Activated CD4-positive, CD25-positive, alpha-beta regulatory T cell (primary cell): Measurements from ENCODE around the gene ZNF416.

Experiments used
- DNase-seq, 4 experiments: peaks; one replicate each; lab custom pipeline; 2025; lab: John Stamatoyannopoulos, UW

The ZNF416 gene

DNA sequence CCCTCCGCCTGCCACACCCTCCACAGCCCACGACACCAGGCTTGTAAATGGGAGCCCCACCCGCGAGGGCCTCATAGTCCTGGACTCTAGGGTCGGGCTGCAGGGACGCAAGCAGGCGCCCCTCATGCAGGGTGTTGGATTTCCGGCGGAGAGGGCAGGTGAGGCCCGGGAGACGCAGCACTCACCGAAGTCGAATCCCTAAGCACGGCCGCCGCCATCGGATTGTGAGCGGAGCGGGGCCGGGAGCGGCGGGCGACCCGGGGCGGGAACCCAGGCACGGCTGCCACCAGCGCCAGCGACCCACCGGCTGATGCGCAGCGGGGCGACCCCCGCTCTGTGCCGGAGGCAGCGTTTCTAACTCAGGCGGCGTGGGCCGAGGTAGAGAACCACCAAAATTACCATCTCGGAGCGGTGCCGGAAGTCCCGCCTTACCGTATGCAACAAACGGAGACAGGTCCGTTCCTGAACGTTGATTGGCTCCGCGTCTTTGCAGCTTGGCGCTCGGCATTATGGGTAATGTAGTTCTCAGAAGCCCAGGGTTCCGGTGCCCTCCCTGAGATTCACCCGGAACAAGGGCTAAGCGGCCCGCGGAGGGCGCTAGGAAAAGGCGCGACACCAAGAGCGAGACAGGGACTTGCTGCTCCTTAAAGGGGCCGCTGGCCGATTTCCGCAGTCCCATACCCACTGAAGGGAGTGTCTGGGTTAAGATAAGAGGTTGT is at the start of gene ZNF416:
Gene ZNF416, minus strand, starts transcription at position 425 of the 719 bp plus-strand sequence. Its CDS starts 207 bp downstream, at position 218.
- DNase-seq: peak; percentile 85 to 91 (median 88)

DNA sequence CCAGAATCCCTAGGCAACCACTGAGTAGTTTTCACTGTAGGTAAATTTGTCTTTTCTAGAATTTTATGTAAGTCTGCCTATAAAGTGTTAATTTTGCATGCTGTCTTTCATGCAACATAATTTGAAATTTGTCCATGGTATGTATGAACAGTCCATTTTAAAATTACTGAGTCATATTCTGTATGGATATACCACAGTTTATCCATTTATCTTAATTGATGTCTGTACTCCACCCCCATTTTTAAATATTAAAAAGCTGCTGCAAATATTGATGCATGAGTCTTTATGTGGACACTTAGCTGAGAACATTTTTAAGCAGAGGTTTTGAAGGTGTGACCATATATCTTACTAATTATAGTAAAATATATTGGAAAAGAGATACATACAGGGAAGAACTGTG is 44.4 kb upstream of the ZNF416 start:
- no peak for DNase-seq

DNA sequence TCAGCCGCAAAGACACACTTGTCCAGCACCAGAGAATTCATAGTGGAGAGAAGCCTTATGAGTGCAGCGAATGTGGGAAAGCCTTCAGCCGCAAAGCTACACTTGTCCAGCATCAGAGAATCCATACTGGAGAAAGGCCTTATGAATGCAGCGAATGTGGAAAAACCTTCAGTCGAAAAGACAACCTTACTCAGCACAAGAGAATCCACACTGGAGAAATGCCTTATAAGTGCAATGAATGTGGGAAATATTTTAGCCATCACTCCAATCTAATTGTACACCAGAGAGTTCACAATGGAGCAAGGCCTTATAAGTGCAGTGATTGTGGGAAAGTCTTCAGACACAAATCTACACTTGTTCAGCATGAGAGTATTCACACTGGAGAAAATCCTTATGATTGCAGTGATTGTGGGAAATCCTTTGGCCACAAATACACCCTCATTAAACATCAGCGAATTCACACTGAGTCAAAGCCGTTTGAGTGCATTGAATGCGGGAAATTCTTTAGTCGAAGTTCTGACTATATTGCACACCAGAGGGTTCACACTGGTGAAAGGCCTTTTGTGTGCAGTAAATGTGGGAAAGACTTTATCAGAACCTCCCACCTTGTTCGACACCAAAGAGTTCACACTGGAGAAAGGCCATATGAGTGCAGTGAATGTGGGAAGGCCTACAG is 42.1 kb upstream of the ZNF416 start:
- no peak for DNase-seq

DNA sequence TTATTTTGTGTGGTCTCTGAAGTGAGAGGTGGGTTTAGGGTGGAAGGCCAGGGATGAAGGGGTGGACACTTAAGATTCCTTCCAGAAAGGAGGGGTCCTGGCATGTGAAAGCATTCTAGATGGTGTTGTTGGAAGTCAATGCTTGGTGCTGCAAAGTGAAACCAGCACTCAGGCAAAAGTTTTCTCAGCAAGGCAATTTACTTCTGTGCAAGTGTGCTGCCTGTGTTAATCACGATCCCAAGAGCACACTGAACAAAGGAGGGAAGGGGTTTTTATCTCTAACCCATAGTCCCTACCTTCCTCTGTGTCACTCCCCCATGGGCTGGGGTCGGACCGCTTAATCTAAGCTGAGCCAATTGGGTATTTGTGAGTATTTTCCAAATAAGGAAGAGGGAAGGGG is 36.6 kb upstream of the ZNF416 start:
- no peak for DNase-seq

DNA sequence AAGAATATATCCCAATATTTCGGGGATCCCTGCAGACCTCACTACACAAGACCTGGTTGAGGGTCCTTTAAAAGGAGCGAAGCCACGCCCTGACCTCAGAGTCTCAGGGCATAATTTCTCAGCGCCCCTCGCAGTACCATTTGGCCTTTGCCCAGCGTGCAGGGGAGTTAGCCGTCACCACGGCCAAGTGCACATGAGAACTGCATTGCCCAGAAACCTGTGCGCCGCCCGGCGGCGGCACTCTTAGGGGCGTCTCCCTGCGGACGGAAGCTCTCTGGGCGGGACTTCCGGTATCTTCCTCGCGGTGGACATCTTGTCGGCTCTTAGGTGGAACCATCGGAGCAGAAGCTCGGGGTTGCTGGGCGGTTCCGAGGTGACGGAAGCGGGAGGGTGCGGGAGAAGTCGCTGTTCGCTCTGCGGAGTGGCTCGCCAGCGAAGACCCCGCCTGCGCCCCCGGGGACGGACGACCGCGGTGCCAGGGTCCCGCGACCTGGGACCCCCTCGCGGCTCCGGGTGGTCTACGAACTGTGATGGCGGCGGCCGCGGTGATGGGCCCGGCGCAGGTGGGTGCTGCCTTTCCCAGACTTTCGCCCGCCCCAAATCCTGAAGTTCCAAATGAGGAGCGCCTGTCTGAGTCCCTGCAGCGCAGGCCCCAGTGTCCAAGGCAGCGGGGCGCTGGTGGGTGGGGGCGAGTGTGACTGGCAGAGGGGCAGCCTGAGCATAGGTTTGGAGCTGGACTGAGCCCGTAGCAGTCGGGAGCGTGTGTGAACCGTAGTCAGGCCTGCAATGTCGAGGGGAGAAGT is 35.4 kb upstream of the ZNF416 start, which contains the start of gene ZNF134:
Gene ZNF134, plus strand, starts transcription at position 302 of the 803 bp plus-strand sequence. CDS start 5,227 bp downstream, outside the sequence.
- peak; percentile 74 to 86 (median 82) for DNase-seq

DNA sequence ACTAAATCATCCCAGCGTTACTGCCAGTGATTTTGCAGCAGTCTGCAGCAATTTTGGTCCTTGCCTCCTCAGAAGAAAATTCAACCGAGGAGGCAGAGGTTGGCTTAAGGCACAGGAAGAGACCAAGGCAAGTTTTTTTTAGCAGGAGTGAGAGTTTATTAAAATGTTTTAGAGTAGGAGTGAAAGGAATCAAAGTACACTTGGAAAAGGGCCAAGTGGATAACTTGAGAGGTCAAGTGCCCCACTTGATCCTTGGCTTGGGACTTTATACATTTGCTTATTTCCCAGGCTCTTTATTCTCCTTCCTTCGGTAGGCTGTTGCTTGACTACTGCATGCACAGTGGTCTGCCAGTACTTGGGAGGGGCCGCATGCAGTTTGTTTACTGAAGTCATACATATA is 32.4 kb upstream of the ZNF416 start:
- DNase-seq: no peak

DNA sequence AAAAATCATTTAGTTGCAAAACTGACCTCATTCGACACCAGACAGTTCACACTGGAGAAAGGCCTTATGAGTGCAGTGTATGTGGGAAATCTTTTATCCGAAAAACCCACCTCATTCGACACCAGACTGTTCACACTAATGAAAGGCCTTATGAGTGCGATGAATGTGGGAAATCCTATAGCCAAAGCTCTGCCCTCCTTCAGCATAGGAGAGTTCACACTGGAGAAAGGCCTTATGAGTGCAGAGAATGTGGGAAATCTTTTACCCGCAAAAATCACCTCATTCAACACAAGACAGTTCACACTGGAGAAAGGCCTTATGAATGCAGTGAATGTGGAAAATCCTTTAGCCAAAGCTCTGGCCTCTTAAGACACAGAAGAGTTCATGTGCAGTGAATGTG is 28.2 kb upstream of the ZNF416 start:
- no peak for DNase-seq

DNA sequence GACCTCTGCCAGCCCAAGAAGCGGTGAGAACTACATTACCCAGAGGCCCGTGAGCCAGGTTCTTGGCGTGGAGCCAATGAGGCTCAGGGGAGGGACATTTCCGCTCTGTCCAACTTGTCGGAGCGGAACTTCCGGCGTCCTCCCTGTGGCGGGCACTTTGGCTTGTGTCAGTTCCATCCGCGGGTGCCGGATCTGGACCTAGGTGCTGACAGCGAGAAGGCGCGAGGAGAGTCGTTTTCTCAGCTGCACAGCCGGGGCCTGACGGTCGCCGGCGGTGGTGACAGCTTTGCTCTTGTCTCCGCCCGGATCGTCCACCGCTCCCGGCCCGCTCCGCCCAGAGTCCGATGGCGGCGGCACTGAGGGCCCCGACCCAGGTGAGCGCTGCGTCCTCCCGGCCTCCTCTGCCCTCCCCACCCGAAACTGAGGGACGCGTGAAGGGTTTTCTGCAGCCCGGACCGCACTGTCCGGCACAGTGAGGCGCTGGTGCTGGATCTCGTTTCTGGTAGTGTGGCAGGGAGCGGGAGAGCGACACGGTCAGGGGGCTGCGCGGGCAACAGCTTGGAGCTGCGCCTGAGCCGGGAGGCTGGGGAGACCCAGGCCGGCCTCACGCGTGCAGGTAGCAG is 21.2 kb upstream of the ZNF416 start, which contains the start of gene ZNF530:
Gene ZNF530, plus strand, starts transcription at position 125 of the 623 bp plus-strand sequence. CDS start 4,461 bp downstream, outside the sequence.
- peak; percentile 64 to 80 (median 74) for DNase-seq

DNA sequence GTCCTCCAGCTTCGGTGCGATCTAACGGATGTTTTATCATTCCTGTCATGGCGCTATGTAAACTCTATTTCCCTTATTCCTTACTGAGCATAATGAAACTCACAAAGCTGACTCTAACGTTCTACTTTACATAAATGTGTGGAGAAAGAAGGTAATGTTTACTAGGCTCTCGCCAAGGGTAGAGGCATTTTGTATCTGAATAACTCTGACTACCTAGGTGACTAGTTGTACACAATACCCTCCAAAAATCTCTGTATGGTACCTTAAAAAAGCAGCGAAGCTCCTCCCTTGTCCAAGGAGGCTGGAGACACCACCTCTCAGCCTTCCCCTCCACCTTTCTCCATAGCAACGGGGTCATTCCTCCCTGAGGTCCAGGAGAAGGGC is 20.7 kb upstream of the ZNF416 start:
- DNase-seq: no peak

DNA sequence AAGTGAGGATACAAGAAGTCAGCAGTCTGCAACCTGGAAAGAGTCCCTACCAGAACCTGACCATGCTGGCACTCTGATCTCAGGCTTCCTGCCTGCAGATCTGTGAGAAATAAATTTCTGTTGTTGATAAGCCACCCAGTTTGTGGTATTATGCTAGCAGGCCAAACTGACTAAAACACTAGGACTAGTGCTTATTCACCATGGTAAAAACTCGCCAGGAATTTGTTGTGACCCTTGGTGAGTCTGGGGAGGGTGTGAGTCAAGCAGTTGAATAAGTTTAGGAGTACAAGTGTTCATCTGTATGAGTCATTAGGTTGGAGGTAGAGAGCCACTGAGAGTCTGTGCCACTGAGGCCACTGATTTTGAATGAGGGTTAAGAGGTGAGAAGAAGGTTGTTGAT is 8.8 kb upstream of the ZNF416 start:
- no peak for DNase-seq

DNA sequence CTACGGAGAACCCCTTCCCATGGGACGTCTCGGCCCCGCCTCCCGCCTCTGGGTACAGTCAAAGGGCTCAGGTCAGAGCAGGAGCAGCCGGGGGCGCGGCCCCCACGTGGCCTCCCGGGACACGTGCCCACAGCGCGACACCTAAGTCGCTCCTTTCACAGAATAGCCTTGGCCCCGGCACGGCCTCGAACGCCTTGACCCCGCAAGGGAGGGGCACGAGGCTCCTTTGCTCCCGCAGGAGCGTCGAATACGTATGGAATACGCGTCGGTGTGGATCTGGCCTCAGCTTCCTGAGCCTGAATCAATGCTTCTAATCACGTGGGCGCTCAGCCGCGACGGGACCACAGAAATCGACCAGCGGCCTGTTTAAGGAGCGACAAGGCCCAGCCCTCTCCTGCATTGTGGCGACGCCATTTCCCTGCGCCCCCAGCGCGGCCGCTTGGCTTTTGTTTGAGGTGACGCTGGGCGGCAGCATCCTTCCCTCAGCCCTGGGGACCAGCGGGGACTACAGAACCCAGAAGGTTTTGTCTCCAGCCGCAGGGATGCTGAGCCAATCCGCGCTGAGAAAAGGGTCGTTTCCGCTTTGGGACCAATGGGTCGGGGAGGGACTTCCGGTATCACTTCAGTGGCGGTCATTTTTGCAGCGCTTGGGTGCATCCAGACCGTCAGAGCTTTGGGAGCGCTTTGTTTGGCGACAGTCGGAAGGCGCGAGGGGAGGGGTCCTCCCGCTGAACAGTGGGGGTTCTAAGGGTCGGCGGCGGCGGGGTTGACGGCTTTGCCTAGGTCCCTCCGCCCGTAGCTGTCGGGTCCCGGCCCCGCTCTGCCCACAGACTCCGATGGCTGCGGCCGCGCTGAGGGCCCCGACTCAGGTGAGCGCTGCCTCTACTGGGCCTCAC is 5.1 kb upstream of the ZNF416 start, which contains the start of gene ZIK1:
Gene ZIK1, plus strand, starts transcription at position 625 of the 896 bp plus-strand sequence. Its CDS starts 212 bp downstream, at position 837.
- peak; percentile 64 to 77 (median 71) for DNase-seq

DNA sequence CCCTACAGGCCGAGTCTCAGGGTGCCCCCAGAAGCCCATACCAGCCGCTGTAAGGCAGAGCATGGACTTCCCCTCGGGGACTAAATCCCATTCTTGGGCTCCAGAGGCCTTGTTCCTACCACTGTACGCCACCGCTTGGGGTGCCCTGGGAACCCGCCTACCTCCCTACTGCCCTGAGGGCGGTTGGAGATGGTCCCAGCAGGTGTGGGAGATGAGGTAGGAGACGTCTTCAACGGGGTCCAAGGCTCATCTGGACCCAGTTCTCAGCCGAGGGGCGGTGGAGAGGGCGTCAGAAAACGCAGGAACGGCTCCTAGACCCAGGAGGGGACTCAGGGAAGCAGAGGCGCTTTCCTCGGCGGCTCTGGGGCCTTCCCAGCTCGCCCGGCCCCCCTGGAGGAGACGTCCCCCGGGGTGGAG is 4.4 kb upstream of the ZNF416 start:
- no peak for DNase-seq

DNA sequence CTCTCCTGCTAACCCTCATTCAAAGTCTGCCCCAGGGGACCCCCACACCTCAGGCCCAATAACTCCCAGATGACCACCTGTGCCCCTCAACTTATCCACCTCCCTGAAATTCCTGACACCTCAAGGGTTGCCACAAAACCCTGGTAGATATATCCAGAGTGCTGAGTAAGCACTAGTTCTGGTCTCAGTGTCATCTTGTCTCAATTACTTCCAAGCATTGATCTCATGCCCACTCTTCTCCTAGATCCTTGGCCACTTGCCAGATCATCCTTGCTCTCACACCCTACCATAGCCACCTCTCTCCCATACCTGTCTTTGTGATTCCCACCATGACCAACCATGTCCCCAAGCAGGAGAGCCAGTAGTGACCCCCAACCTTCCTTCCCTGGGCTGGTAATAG is 2.0 kb downstream of the ZNF416 start:
- no peak for DNase-seq

DNA sequence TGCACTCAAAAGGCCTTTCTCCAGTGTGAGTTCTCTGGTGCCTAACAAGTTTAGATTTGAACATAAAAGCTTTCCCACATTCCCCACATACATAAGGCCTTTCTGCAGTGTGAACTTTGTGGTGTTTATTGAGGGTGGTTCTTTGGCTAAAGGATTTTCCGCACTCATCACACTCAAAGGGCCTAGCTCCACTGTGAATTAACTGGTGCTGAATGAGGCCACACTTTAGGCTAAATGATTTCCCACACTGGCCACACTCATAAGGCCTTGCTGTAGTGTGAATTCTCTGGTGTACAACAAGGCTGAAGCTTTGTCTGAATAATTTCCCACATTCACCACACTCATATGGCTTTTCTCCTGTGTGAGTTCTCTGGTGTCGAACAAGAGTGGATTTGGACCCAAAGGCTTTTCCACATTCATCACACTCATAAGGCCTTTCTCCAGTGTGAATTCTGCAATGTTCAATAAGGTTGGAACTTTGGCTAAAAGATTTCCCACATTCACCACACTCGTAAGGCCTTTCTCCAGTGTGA is 6.2 kb downstream of the ZNF416 start:
- no peak for DNase-seq

DNA sequence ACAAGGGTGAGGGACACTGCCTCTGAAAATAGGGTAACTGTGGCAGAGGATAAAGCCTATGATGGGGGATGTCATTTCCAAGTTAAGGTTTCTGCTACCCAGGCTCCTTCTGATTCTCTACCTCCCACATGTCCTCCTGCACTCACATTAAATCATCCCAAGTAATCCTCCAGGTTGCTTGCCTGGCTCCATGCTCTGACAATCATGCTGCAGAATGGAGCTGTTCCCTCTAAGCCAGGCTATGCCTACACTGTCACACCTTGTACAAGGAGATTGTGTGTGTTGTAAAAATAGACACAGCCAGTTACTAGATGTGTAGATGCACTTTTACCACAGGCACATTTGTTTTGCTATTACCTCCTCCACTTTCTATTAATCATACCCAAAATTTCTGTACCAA is 8.0 kb downstream of the ZNF416 start:
- no peak for DNase-seq

DNA sequence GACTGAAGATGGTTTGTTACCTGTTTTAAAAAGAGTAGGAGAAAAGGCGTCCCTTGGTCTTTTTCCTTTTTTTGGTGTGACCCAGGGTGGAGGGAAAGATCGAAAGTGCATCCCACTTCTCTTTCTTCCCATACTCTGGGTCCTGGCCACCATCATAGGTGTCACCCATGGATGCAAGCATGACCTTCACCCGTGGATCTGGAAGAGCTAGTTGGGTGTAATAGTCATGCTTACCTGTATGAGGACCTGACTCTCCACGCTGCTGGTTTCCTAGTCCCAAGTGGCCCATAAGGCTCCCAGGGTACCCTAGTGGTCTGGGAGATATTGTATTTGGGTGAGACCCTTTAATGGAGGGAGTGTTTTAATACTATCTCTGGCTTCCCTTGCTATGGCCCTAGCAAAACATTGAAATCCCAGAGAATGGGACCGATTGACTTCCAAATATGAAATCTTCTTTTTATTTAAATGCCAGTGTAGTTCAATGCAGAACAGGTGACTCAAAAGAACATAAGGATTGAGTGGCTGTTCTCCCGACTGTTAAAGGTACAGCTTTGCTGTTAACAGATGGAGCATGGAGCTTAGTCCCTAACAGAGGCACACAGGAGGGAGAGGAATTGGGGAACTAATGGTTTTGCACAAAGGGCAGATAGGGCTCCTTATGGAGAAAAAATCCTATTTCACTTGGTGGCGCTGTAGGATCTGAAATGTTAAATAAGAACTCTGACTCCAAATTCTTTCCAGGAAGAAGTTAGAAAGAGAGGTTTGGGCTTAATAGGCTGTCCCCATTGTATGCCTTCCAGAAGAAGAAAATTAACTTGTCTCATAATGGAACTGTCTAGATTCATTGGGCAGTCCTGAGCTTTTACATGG is 12.1 kb downstream of the ZNF416 start:
- no peak for DNase-seq

DNA sequence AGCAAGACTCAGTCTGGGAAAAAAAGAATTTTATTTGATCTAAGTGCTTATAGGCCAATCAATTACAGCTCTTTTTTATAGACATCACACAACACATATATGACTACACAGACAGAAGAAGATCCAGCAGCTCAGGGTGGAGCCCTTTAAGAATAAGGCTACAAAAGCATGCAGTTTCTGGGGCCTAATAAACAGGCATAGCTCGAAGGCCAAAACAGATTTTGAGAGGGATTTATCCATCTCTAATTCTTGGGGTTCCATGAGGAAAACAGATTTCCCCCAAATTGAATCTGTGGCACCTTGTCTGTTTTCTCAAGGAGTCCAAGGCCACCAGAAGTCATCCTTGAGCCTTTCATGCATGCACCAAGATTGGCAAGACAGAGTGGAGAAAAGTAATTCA is 15.2 kb downstream of the ZNF416 start:
- DNase-seq: no peak

DNA sequence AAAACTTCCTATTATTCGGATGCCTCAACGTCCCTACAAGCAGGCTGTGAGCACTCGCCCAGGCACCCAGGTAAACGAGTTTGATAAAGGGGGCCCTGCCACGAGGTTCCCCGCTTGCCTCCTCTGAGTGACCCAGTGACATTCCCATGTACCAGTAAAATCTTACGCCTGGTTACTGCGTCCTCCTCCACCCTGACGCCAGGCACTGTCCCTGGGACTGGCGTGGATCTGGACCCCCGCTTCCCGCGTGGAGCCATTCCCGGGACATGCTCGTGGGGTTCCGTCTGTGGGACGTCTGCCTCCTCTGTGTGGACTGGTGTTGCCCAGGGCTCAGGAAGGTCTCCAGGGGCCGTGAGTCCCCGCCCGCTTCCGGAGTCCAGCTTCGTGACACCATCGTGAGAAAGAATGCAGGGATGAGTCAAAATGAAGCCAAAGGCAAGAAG is 18.6 kb downstream of the ZNF416 start:
- DNase-seq: no peak

DNA sequence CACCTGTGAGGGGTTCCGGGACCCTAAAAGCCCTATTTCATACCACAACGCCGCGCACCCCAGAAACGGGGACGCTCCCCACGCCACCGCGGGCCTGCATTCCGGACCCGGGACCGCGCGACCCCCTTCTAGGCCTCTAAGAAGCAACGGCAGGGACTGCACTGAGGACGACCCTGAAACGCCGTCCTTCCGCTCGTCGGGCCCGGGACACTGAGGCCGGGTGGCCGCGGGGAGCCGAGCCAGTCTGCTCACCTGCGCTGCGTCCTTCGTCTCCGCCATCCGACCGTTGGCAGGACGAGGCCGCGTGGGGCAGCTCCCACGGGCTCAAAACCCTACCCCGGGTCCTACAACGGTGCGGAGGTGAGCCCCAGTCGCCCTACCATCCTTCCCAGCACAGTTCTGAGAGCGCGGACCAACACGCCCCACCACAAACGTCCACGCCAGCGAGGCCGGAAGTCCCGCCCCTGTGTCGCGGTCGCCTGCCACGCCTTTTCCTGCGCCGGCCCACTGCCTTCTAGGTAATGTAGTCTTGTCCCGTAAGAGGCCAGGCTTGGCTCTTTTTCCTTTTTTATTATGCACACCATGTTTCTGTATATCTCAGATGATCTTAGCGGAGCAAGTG is 19.2 kb downstream of the ZNF416 start, which contains the start of gene ZNF550:
Gene ZNF550, minus strand, starts transcription at position 460 of the 622 bp plus-strand sequence. Its CDS starts 181 bp downstream, at position 279.
- peak; percentile 70 to 79 (median 78) for DNase-seq
